Amygdala (tissue), 56 donors: ENCODE data around the gene MARCKS.
A peak's percentile ranks its signal among the peaks of the same experiment; 100 is the strongest.

Experiments used
- DNase-seq, 56 donors: peaks; one replicate each; lab custom pipeline; 2025; lab: John Stamatoyannopoulos, UW

MARCKS gene

DNA sequence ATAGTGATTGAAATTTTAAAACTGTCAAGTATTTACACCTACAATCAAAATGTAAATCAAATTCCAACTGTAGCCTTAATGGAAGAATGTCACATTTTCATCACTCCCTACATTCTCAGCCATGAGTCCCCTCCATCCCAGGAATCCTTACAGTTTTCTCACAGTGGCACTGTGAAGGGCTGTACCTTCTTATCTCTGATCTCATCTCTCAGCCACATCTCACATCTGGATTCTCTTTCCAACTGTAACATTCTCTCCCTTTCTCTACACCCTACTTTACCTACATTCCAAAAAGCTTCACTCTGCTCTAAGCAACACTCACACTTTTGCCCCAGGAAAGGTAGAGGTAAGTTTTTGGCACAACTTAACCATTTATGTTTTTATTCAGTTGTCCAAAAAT, 8.9 kb upstream of the MARCKS start:
- DNase-seq: no peak

- no peak for DNase-seq
Observed at GRCh38 chr6:113848811-113849210, 8.3 kb upstream of the MARCKS start.

DNA sequence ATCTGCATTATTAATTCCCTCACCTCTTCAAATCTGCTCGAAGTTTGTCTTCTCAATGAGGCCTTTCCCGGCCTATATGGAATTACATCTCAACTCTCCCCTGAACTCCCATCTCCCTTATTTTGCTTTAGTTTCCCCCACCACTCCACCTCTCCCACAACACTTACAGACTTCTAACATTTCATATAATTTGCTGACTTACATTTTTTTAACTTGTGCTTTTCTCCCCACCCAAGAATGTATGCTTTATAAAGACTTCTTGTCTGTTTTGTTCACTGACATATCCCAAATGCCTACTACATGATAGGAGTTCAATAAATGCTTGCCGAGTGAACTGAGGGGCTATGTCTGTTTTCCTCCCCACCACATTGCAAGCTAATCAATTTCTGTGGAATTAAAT, 3.9 kb upstream of the MARCKS start:
- no peak for DNase-seq

- DNase-seq: peak; percentile 16 to 88 (median 75)
Observed at GRCh38 chr6:113854531-113855499, 2.3 kb upstream of the MARCKS start.

- peak in 40 of 56 donors; percentile 15 to 82 (median 60) for DNase-seq
Observed at GRCh38 chr6:113855500-113856374, 1.4 kb upstream of the MARCKS start.

DNA sequence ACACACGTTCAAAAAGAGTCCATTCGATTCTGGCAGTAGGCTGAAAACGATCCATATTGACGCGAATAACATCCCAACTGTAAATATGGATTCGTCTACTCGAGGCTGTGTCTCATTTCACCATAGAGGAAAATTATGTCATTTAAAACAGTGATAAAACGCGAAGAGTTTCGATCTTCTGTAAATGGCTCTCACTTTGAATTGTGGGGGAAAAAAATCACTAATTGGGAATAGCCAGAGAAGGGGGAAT, 845 bp upstream of the MARCKS start:
- DNase-seq: no peak

DNA sequence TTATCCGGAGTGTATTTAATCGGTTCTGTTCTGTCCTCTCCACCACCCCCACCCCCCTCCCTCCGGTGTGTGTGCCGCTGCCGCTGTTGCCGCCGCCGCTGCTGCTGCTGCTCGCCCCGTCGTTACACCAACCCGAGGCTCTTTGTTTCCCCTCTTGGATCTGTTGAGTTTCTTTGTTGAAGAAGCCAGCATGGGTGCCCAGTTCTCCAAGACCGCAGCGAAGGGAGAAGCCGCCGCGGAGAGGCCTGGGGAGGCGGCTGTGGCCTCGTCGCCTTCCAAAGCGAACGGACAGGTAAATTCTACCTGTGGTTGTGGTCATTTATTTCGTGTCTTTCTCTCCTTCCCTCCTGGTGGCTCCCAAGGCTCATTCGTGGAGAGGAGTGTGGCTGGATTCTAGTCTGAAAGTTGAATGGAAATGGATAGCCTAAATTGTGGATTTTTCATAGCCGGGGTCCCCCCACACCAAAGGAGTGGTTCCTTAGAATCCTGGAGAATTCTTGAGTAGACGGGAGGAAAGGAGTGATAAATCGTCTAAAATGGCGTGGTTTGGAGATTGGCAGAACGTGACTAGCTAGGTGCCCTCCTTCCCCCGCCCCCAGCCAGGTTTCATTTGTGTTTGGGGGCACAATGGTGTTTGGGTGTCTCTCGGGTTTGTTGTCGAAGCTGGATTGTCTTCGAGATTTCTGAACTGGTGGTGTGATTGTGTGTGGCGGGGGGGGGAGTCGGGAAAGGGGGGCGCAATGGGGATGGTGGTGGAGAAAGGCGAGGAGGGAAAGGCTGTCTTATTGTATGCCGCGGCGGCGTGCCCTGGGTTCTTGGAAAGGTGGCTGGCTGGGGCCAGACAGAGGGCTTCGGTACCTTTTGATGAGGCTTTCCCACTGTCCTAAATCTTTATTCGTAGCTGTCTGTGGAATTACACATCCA, 673 bp downstream of the MARCKS start:
- DNase-seq: peak in 37 of 56 donors; percentile 11 to 68 (median 36)

GRCh38 chr6:113858480-113859348, 1.6 kb downstream of the MARCKS start:
- peak; percentile 18 to 88 (median 72) for DNase-seq

GRCh38 chr6:113859349-113860180, 2.4 kb downstream of the MARCKS start:
- peak in 26 of 56 donors; percentile 3 to 81 (median 50) for DNase-seq

DNA sequence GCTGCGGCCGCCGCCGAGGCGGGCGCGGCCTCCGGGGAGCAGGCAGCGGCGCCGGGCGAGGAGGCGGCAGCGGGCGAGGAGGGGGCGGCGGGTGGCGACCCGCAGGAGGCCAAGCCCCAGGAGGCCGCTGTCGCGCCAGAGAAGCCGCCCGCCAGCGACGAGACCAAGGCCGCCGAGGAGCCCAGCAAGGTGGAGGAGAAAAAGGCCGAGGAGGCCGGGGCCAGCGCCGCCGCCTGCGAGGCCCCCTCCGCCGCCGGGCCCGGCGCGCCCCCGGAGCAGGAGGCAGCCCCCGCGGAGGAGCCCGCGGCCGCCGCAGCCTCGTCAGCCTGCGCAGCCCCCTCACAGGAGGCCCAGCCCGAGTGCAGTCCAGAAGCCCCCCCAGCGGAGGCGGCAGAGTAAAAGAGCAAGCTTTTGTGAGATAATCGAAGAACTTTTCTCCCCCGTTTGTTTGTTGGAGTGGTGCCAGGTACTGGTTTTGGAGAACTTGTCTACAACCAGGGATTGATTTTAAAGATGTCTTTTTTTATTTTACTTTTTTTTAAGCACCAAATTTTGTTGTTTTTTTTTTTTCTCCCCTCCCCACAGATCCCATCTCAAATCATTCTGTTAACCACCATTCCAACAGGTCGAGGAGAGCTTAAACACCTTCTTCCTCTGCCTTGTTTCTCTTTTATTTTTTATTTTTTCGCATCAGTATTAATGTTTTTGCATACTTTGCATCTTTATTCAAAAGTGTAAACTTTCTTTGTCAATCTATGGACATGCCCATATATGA, 3.2 kb downstream of the MARCKS start:
- DNase-seq: peak in 23 of 56 donors; percentile 2 to 55 (median 22)

- no peak for DNase-seq
Observed at GRCh38 chr6:113862112-113862511, 5.0 kb downstream of the MARCKS start.

DNA sequence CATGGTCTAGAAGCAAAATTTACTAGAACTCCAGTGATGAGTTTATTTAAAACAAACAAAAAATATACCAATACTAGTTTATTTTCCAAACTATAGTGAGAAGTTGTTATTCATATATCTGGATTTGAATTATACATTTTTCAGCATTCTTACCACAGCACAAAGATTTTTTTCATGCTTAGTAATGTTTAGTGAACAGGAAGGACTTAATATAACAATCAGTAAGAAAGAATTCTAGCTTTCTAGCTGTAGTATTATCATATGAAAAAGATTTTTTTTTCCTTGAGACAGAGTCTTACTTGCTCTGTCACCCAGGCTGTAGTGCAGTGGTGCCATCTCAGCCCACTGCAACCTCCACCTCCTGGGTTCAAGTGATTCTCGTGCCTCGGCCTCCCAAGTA, 13.8 kb downstream of the MARCKS start:
- DNase-seq: no peak

- no peak for DNase-seq
Observed at GRCh38 chr6:113871975-113872374, 14.8 kb downstream of the MARCKS start.

- peak in 23 of 56 donors; percentile 1 to 42 (median 8) for DNase-seq
Observed at GRCh38 chr6:113873043-113873667, 16.0 kb downstream of the MARCKS start.

DNA sequence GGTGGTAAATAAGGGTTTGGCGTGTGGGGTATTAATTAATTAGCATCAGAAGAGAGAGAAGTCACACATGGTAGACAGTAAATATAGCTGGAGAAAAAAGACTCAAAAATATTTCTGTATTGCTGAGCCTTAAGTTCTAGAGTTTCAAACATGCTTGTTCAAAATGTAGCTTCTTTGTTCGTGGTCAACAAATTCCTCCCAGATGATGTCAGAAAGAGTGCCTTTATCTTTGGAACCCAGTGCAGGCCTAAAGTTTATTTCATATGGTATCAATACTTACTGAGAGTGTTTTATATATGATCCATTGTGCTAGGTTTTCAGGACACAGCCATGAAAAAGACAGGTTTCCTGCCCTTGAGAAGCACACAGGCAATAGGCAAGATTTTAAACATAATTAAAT, 18.3 kb downstream of the MARCKS start:
- no peak for DNase-seq

DNA sequence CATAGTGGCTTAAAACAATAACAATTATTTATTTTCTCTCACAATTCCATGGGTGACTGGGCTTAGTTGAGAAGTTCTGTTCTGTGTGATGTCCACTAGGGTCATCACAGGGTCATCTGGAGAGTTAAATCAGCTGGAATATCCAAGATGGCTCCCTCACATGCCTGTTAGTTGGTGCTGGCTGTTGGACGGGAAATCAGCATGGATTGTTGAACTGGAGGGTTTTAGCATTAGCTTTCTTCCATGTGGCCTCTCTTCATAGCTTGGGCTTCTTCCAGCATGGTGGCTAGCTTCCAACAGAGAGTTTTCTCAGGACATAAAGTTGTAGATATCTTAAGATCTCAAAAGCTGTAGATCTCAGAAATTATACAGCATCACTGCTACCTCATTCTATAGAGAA, 19.6 kb downstream of the MARCKS start:
- no peak for DNase-seq
